OCI-LY7 (cell line): Measurements from ENCODE around the gene LRRC59.
"Not testable (repeated sequence)": the region's sequence is repeated elsewhere in the genome, so short reads cannot be mapped to it uniquely, and the experiment has no call there.

Source experiments
- CTCF ChIP-seq: fragments of 200-600 bp; sonication (generic); conservative IDR thresholded peaks from 2 replicates; pipeline ENCODE4 v1.5.1; 2014; ENCODE audit warnings: mild to moderate bottlenecking, antibody characterized with exemption, low read length, moderate library complexity, mixed read lengths
- EZH2phosphoT487 ChIP-seq: fragments of 200-600 bp; sonication (generic); IDR thresholded peaks from 2 replicates; pipeline ENCODE4 v1.6.1; 2018; ENCODE audit warnings: low read depth, borderline replicate concordance, mild to moderate bottlenecking, mixed run types, antibody characterized with exemption, low read length, moderate library complexity, mixed read lengths

GRCh38 chr17:50398672-50399071 lies 1.3 kb upstream of the LRRC59 start:
- TF ChIP-seq CTCF, EZH2phosphoT487: not testable (repeated sequence)
